OCI-LY1 (cell line): Measurements from ENCODE around the gene DCAF12.
A peak's percentile ranks its signal among the peaks of the same experiment; 100 is the strongest.

Experiments
- H2AFZ ChIP-seq: fragments of 200-600 bp; sonication (generic), shearing (Covaris generic); 2 replicates; pipeline ENCODE4 v1.6.0; 2014; ENCODE audit warnings: antibody characterized with exemption, mild to moderate bottlenecking, low read length
- H3F3A ChIP-seq: fragments of 200-600 bp; sonication (generic), shearing (Covaris generic); 2 replicates; pipeline ENCODE4 v1.6.0; 2014; ENCODE audit warnings: mild to moderate bottlenecking, antibody characterized with exemption, low read length, moderate library complexity; ENCODE audit not compliant: insufficient read depth
- H3K27ac ChIP-seq: fragments of 200-600 bp; sonication (generic); 2 replicates; pipeline ENCODE4 v1.5.1; 2014; ENCODE audit warnings: low read length, mixed run types, mild to moderate bottlenecking, low read depth; ENCODE audit not compliant: poor library complexity, severe bottlenecking
- H3K27me3 ChIP-seq: fragments of 200-600 bp; sonication (generic); 2 replicates; pipeline ENCODE4 v1.6.0; 2014; ENCODE audit warnings: antibody characterized with exemption, mild to moderate bottlenecking, low read length, moderate library complexity; ENCODE audit not compliant: insufficient read depth
- H3K36me3 ChIP-seq: fragments of 200-600 bp; sonication (generic); 2 replicates; pipeline ENCODE4 v1.6.1; 2014; ENCODE audit warnings: mild to moderate bottlenecking, antibody characterized with exemption, low read length, moderate library complexity, mixed read lengths; ENCODE audit not compliant: insufficient read depth
- H3K4me1 ChIP-seq: fragments of 200-600 bp; sonication (generic); 2 replicates; pipeline ENCODE4 v1.5.1; 2014; ENCODE audit warnings: mild to moderate bottlenecking, low read length, moderate library complexity; ENCODE audit not compliant: insufficient read depth, severe bottlenecking
- H3K4me2 ChIP-seq: fragments of 200-600 bp; sonication (generic), shearing (Covaris generic); 2 replicates; pipeline ENCODE4 v1.6.1; 2014; ENCODE audit warnings: low read length
- H3K4me3 ChIP-seq: fragments of 200-600 bp; sonication (generic); 2 replicates; pipeline ENCODE4 v1.5.1; 2014; ENCODE audit warnings: low read length, low read depth, mild to moderate bottlenecking, mixed read lengths; ENCODE audit not compliant: poor library complexity, severe bottlenecking
- H3K79me2 ChIP-seq: fragments of 200-600 bp; shearing (Covaris generic); 2 replicates; pipeline ENCODE4 v1.6.1; 2016; ENCODE audit warnings: mixed run types, low read length, mixed read lengths; ENCODE audit not compliant: insufficient read depth
- H3K9ac ChIP-seq: fragments of 200-600 bp; sonication (generic), shearing (Covaris generic); 2 replicates; pipeline ENCODE4 v1.6.1; 2014; ENCODE audit warnings: mild to moderate bottlenecking, low read length, mixed read lengths
- H3K9me2 ChIP-seq: fragments of 200-600 bp; sonication (generic), shearing (Covaris generic); 2 replicates; pipeline ENCODE4 v1.6.1; 2014; ENCODE audit warnings: low read depth, mild to moderate bottlenecking, low read length, mixed read lengths
- H3K9me3 ChIP-seq: fragments of 200-600 bp; shearing (Covaris generic); 2 replicates; pipeline ENCODE4 v1.6.1; 2014; ENCODE audit warnings: low read length, mixed read lengths
- H4K20me1 ChIP-seq: fragments of 200-600 bp; sonication (generic), shearing (Covaris generic); 2 replicates; pipeline ENCODE4 v1.6.0; 2016; ENCODE audit warnings: mild to moderate bottlenecking, low read length; ENCODE audit not compliant: insufficient read depth
- EZH2 ChIP-seq: fragments of 200-600 bp; sonication (generic), shearing (Covaris generic); IDR thresholded peaks from 2 replicates; pipeline ENCODE4 v1.8.0; 2017; ENCODE audit warnings: borderline replicate concordance, mixed run types, mild to moderate bottlenecking, antibody characterized with exemption, low read length, moderate library complexity, mixed read lengths
- TF ChIP-seq, protein P1 (sequence below): fragments of 200-600 bp; sonication (generic), shearing (Covaris generic); IDR thresholded peaks from 2 replicates; pipeline ENCODE4 v1.5.1; 2017; ENCODE audit warnings: mild to moderate bottlenecking, antibody characterized with exemption, low read length, moderate library complexity, mixed read lengths

DCAF12 gene

DNA sequence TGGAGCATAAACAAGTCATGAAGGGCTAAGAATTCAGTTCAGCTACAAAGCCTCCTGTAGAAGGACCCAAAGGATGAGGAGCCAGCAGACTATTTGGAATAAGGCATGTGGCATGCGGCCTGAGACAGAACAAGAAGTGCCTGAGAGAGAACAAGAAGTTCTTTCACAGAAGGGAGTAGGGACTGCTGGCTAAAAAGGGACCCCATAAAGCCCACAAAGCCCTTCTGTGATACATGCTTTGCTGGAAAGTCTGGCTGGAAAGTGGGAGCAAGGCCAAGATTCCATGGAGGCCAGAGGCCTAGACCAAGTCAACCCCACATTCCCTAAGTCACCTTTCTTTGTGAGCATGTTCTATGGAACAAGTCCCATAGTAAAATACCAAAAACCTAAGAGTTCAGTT lies 41.9 kb downstream of the DCAF12 start:
- Histone ChIP-seq H3K27ac (peak overlapping the region; percentile 47), H2AFZ (no peak overlapping the region), H3K4me1 (peaks cover 18% of the 10 kb centered on the region), H3K36me3 (peaks cover 45% of the 10 kb centered on the region), H3K9ac (no peak overlapping the region), H3K4me2 (no peak overlapping the region), H3K9me3 (no peaks in the 10 kb centered on the region), H3K4me3 (no peak overlapping the region), H3K9me2 (no peaks in the 10 kb centered on the region), H4K20me1 (no peaks in the 10 kb centered on the region), H3K79me2 (no peaks in the 10 kb centered on the region), H3K27me3 (no peaks in the 10 kb centered on the region), H3F3A (no peaks in the 10 kb centered on the region)
- no peak for TF ChIP-seq EZH2
- TF ChIP-seq, protein P1, sequence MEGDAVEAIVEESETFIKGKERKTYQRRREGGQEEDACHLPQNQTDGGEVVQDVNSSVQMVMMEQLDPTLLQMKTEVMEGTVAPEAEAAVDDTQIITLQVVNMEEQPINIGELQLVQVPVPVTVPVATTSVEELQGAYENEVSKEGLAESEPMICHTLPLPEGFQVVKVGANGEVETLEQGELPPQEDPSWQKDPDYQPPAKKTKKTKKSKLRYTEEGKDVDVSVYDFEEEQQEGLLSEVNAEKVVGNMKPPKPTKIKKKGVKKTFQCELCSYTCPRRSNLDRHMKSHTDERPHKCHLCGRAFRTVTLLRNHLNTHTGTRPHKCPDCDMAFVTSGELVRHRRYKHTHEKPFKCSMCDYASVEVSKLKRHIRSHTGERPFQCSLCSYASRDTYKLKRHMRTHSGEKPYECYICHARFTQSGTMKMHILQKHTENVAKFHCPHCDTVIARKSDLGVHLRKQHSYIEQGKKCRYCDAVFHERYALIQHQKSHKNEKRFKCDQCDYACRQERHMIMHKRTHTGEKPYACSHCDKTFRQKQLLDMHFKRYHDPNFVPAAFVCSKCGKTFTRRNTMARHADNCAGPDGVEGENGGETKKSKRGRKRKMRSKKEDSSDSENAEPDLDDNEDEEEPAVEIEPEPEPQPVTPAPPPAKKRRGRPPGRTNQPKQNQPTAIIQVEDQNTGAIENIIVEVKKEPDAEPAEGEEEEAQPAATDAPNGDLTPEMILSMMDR = no peak

GRCh38 chr9:34079181-34079580 lies 47.3 kb downstream of the DCAF12 start:
- Histone ChIP-seq H3K9ac (no peak overlapping the region), H2AFZ (no peak overlapping the region), H3K27ac (no peak overlapping the region), H3K9me2 (no peaks in the 10 kb centered on the region), H3F3A (no peaks in the 10 kb centered on the region), H3K27me3 (no peaks in the 10 kb centered on the region), H3K4me2 (no peak overlapping the region), H3K4me1 (peaks cover 18% of the 10 kb centered on the region), H3K9me3 (no peaks in the 10 kb centered on the region), H4K20me1 (no peaks in the 10 kb centered on the region), H3K4me3 (no peak overlapping the region), H3K79me2 (no peaks in the 10 kb centered on the region), H3K36me3 (no peaks in the 10 kb centered on the region; the same call in 1 of the 2 replicates)
- TF ChIP-seq EZH2 = no peak
- TF ChIP-seq, protein P1 = no peak

GRCh38 chr9:34072868-34073590 lies 53.5 kb downstream of the DCAF12 start:
- Histone ChIP-seq H3F3A (no peaks in the 10 kb centered on the region), H3K79me2 (no peaks in the 10 kb centered on the region), H3K27me3 (no peaks in the 10 kb centered on the region), H4K20me1 (no peaks in the 10 kb centered on the region), H3K27ac (no peak overlapping the region), H3K9me2 (no peaks in the 10 kb centered on the region), H3K9ac (no peak overlapping the region), H3K4me1 (no peaks in the 10 kb centered on the region), H3K9me3 (no peaks in the 10 kb centered on the region), H2AFZ (no peak overlapping the region), H3K4me2 (no peak overlapping the region), H3K36me3 (no peaks in the 10 kb centered on the region), H3K4me3 (no peak overlapping the region)
- TF ChIP-seq EZH2 = no peak
- TF ChIP-seq, protein P1 = no peak
